Parathyroid adenoma (tissue), 2 donors: ENCODE data around the gene LAMP5.

Source experiments
- H2AFZ ChIP-seq: fragments of 300-600 bp; sonication (generic); one replicate; pipeline ENCODE4 v1.7.0; 2017; ENCODE audit warnings: antibody characterized with exemption, mild to moderate bottlenecking
- H3K27ac ChIP-seq: fragments of 300-600 bp; sonication (generic); one replicate; pipeline ENCODE4 v1.7.0; 2017
- H3K27me3 ChIP-seq: fragments of 300-600 bp; sonication (generic); one replicate; pipeline ENCODE4 v1.7.0; 2017; ENCODE audit warnings: low read length; ENCODE audit not compliant: control insufficient read depth, insufficient read depth
- H3K36me3 ChIP-seq: fragments of 300-600 bp; sonication (generic); one replicate; pipeline ENCODE4 v1.7.0; 2017; ENCODE audit warnings: low read length; ENCODE audit not compliant: control insufficient read depth, insufficient read depth
- H3K4me1 ChIP-seq: fragments of 300-600 bp; sonication (generic); one replicate; pipeline ENCODE4 v1.7.0; 2017; ENCODE audit warnings: control low read depth
- H3K4me2 ChIP-seq: fragments of 300-600 bp; sonication (generic); one replicate; pipeline ENCODE4 v1.7.0; 2017; ENCODE audit warnings: low read length
- H3K4me3 ChIP-seq: fragments of 300-600 bp; sonication (generic); one replicate; pipeline ENCODE4 v1.7.0; 2017; ENCODE audit warnings: low read depth, low read length
- H3K79me2 ChIP-seq: fragments of 300-600 bp; sonication (generic); one replicate; pipeline ENCODE4 v1.7.0; 2017; ENCODE audit warnings: control low read depth
- H3K9ac ChIP-seq: fragments of 300-600 bp; sonication (generic); one replicate; pipeline ENCODE4 v1.7.0; 2017; ENCODE audit warnings: mild to moderate bottlenecking
- H3K9me3 ChIP-seq: fragments of 300-600 bp; sonication (generic); one replicate; pipeline ENCODE4 v1.7.0; 2017; ENCODE audit warnings: low read length; ENCODE audit not compliant: control insufficient read depth
- CTCF ChIP-seq: fragments of 300-600 bp; sonication (generic); IDR thresholded peaks from one replicate; pipeline ENCODE4 v1.7.0; 2017; ENCODE audit warnings: antibody characterized with exemption, mild to moderate bottlenecking
- donor health status: primary hyperparathyroidism.

The LAMP5 gene

DNA sequence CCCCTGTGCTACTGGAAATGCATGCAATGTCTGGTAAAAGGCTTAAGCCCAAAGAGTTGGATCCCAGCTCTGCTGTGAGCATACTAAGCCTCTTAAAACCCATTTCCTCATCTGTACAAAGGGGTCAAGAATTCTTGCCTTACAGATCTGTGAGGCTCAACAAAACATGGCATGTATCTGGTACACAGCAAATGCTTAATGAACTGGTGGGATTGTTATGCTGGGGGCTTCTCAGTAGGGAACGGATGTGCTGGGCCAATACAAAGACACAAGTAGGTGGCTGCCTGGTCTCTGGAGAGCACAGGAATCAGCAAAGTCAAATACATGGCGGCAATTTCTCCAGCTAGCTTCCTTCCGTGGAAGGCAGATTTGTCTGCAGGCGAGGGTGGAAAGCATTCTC is 62.3 kb downstream of the LAMP5 start:
- TF ChIP-seq CTCF, result no peak
- Histone ChIP-seq H3K4me2 (no peak overlapping the region), H3K36me3 (no peaks in the 10 kb centered on the region), H3K79me2 (no peaks in the 10 kb centered on the region), H3K9me3 (no peaks in the 10 kb centered on the region), H3K27me3 (no peaks in the 10 kb centered on the region), H2AFZ (no peak overlapping the region), H3K4me3 (no peak overlapping the region), H3K4me1 (no peaks in the 10 kb centered on the region), H3K27ac (no peak overlapping the region), H3K9ac (no peak overlapping the region)

DNA sequence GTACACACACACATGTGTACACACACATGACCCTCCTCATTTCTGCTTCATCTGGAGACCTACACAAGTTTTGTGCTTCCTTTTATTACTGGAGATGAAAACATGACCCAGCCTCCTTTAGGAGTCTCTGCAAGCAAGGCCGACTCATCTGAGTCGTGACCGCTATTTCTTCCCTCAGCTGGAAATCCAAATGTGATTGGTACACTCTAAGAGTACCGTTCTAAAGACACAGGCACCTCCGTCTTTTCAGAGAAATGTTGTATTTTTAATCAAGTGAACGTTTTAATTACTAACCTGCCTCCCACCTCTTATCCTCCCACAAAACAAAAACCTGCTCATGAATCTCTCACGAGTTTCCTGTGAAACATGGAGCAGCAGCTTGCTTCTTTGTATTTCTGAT is 63.0 kb downstream of the LAMP5 start:
- Histone ChIP-seq H3K27me3 (no peaks in the 10 kb centered on the region), H3K4me2 (no peak overlapping the region), H3K4me1 (no peaks in the 10 kb centered on the region), H3K36me3 (no peaks in the 10 kb centered on the region), H3K27ac (no peak overlapping the region), H3K9me3 (no peaks in the 10 kb centered on the region), H2AFZ (no peak overlapping the region), H3K4me3 (no peak overlapping the region), H3K79me2 (no peaks in the 10 kb centered on the region), H3K9ac (no peak overlapping the region)
- TF ChIP-seq CTCF, result no peak

DNA sequence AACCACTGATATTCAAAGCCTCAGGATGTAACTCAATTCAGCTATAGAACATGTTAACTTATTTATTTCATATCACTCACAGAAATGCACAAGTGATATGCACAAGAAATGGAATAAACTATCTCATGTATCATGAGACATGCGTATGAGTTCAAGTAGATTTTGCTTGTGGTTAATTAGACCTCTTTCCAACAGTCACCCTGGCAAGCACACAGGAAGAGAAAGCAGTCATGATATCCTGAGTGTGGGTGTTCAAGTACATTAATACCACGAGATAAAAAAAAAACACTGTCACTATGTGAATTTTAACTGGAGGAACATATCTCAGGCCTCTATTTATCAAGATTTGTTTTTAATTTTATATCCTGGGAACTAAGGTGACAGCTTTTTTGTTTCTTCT is 64.2 kb downstream of the LAMP5 start:
- no peaks in the 10 kb centered on the region for H3K4me1 ChIP-seq
- H2AFZ ChIP-seq, result no peak overlapping the region
- no peaks in the 10 kb centered on the region for H3K36me3 ChIP-seq
- H3K27me3 ChIP-seq, result no peaks in the 10 kb centered on the region
- no peak overlapping the region for H3K9ac ChIP-seq
- no peak for TF ChIP-seq CTCF
- H3K79me2 ChIP-seq, result no peaks in the 10 kb centered on the region
- H3K27ac ChIP-seq, result no peak overlapping the region
- H3K4me3 ChIP-seq, result no peak overlapping the region
- no peaks in the 10 kb centered on the region for H3K9me3 ChIP-seq
- H3K4me2 ChIP-seq, result no peak overlapping the region
